IPS-18a (cell line): ENCODE measurements around the gene OVOL3.
"Not testable (repeated sequence)": the region's sequence is repeated elsewhere in the genome, so short reads cannot be mapped to it uniquely, and the experiment has no call there.

Experiments
- H3K27ac ChIP-seq: one replicate; pipeline ENCODE4 v1.5.1; 2013; ENCODE audit warnings: low read length
- H3K27me3 ChIP-seq: one replicate; pipeline ENCODE4 v1.6.1; 2013; ENCODE audit warnings: mild to moderate bottlenecking, low read length; ENCODE audit not compliant: control insufficient read depth, insufficient read depth
- H3K36me3 ChIP-seq: one replicate; pipeline ENCODE4 v1.6.1; 2013; ENCODE audit warnings: low read depth, low read length; ENCODE audit not compliant: control insufficient read depth
- H3K4me1 ChIP-seq: one replicate; pipeline ENCODE4 v1.6.1; 2013; ENCODE audit warnings: low read depth, low read length; ENCODE audit not compliant: control insufficient read depth
- H3K4me3 ChIP-seq: one replicate; pipeline ENCODE4 v1.5.1; 2013; ENCODE audit warnings: low read length
- H3K9ac ChIP-seq: one replicate; pipeline ENCODE4 v1.6.1; 2013; ENCODE audit warnings: mild to moderate bottlenecking, low read length, moderate library complexity
- H3K9me3 ChIP-seq: one replicate; pipeline ENCODE4 v1.6.1; 2013; ENCODE audit warnings: low read depth, low read length; ENCODE audit not compliant: control insufficient read depth

The OVOL3 gene

DNA sequence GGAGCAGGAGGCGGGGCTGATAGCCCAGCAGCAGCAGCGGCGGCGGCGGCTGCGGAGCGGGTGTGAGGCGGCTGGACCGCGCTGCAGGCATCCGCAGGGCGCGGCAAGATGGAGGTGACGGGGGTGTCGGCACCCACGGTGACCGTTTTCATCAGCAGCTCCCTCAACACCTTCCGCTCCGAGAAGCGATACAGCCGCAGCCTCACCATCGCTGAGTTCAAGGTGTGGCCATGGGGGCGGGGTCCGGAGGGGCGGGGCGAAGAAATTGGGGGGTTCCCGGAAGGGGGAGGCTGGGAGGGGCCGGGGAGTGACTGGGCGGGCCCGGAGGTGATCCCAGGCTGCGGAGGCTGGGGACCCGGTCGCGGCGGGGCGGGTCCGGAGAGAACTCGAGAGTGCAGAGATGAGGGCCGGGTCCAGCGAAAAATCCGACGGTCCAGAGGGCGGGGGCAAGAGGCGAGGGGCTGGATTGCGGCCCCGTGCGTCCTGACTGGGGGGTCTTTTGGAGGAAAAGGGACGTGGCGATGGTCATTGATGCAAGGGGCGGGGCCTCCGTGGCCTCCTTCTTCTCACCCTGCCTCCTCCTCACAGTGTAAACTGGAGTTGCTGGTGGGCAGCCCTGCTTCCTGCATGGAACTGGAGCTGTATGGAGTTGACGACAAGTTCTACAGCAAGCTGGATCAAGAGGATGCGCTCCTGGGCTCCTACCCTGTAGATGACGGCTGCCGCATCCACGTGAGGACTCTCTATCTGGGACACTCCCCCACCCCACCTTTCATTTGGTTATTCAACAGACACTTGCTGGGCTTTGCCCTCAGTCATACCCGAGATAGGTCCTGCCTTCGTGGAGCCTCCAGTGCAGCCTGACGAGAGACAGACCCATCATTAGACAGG lies 4.8 kb downstream of the OVOL3 start, which contains the start of gene TBCB:
TSS of gene TBCB (plus strand) at position 16 of the 891 bp plus-strand sequence. CDS start at position 109, 93 bp downstream.
- H3K9ac ChIP-seq = peak within 1 kb of the TSS; percentile 83
- H3K27ac ChIP-seq = peak within 1 kb of the TSS; percentile 86
- peaks cover 25% of the 10 kb centered on the region for H3K36me3 ChIP-seq
- H3K4me3 ChIP-seq = peak within 1 kb of the TSS; percentile 83
- no peaks in the 10 kb centered on the region for H3K9me3 ChIP-seq
- no peaks in the 10 kb centered on the region for H3K27me3 ChIP-seq
- peaks cover 6% of the 10 kb centered on the region for H3K4me1 ChIP-seq

DNA sequence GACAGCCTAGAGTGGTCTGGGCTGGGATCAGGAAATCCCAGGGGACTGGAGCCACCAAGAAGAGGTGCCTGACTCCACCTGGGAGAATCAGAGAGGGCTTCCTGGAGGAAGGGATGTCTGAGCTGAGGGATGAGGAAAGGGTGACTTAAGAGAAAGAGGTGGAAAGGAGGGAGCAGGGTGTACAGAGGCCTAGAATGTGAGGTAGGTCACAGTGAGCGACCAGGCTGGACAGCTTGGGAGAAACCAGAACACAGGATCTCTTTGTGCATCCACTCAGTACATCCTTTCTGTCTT lies 5.3 kb downstream of the OVOL3 start:
- peak overlapping the region; percentile 83 for H3K4me3 ChIP-seq
- no peaks in the 10 kb centered on the region for H3K27me3 ChIP-seq
- peaks cover 25% of the 10 kb centered on the region for H3K36me3 ChIP-seq
- H3K9ac ChIP-seq = no peak overlapping the region
- H3K27ac ChIP-seq = no peak overlapping the region
- peaks cover 3% of the 10 kb centered on the region for H3K4me1 ChIP-seq
- no peaks in the 10 kb centered on the region for H3K9me3 ChIP-seq

DNA sequence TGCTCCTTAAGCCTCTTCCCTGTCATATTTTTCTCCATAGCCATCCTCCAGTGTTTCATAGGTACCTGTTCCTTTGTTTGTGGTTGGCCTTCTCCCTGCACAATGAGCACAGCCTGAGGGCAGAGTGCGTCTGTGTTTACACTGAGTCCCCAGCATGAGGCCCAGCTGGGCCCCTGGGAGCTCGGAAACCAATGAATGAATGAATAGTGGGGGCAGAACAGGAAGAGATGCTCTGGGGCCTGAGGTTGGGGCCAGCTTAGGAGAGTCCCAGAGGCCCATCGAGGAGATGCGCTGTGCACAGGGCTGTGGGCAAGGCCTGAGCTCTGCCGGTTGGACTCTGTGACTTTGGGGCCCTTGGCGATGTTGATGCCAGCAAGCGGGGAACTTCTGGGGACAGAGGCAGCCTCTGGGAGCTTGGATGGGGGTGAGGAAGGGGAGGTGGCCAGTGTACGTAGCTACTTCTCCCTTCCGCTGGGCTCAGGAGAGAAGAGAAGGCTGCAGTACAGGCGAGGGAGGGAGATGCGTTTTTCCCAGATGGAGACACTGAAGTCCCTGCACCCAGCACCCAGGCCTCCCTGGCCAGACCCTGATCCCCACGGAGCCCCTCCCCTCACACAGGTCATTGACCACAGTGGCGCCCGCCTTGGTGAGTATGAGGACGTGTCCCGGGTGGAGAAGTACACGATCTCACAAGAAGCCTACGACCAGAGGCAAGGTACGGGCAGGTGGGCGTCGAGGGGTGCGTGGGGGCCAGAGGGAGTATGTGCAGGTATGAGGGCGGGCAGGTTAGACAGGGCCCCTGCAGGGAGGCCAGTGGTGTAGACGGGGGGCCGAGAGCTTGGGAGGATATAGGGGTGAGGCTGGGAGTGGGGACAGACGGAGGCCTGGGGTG lies 9.4 kb downstream of the OVOL3 start:
- Histone ChIP-seq H3K9me3 (no peaks in the 10 kb centered on the region), H3K36me3 (peaks cover 29% of the 10 kb centered on the region), H3K4me3 (no peak overlapping the region), H3K27me3 (no peaks in the 10 kb centered on the region), H3K4me1 (no peaks in the 10 kb centered on the region), H3K27ac (no peak overlapping the region), H3K9ac (no peak overlapping the region)

DNA sequence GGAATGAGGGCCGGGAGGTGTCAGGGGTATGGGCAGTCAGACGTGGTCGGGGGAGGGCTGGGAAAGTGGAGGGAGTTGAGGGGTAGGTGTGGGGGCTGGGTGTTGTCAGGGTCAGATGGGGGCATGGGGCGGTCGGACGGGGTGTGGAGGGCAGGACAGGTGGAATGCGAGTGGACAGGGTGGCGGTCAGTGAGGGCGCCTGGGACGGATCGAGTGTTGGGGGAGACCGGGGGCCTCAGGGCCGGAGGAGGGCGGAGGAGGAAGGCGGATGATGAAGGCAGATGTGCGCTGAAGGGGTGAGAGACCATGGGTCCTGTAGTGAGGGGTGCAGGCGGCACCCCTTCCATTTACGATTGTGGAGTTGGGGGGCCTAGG lies 10.0 kb downstream of the OVOL3 start:
- no peak overlapping the region for H3K4me3 ChIP-seq
- H3K27me3 ChIP-seq = no peaks in the 10 kb centered on the region
- H3K9me3 ChIP-seq = no peaks in the 10 kb centered on the region
- no peak overlapping the region for H3K27ac ChIP-seq
- peaks cover 35% of the 10 kb centered on the region for H3K36me3 ChIP-seq
- H3K9ac ChIP-seq = no peak overlapping the region
- H3K4me1 ChIP-seq = no peaks in the 10 kb centered on the region

DNA sequence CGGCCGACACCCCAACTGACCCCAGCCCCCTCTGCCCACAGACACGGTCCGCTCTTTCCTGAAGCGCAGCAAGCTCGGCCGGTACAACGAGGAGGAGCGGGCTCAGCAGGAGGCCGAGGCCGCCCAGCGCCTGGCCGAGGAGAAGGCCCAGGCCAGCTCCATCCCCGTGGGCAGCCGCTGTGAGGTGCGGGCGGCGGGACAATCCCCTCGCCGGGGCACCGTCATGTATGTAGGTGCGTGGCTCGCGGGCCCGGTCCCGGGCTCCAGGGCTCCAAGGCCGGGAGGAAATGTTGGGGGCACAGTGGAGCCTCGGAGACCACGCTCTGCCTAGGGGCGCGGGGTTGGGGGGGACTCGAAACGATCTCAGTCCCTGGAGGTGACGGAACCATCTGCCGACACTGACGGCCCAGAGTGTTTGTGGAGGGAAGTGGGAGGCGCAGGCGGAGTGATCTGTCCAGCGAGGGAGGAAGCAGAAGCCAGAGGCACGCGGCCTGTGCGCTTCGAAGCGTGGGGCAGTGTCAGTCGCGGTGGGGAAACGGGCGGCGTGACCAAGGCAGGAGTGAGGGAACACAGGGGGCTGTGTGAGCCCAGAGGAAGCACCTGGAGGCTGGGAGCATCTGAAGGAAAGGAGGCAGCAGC lies 10.7 kb downstream of the OVOL3 start:
- Histone ChIP-seq H3K27ac (no peak overlapping the region), H3K36me3 (peaks cover 35% of the 10 kb centered on the region), H3K4me3 (no peak overlapping the region), H3K9ac (no peak overlapping the region), H3K4me1 (no peaks in the 10 kb centered on the region), H3K27me3 (no peaks in the 10 kb centered on the region), H3K9me3 (no peaks in the 10 kb centered on the region)

DNA sequence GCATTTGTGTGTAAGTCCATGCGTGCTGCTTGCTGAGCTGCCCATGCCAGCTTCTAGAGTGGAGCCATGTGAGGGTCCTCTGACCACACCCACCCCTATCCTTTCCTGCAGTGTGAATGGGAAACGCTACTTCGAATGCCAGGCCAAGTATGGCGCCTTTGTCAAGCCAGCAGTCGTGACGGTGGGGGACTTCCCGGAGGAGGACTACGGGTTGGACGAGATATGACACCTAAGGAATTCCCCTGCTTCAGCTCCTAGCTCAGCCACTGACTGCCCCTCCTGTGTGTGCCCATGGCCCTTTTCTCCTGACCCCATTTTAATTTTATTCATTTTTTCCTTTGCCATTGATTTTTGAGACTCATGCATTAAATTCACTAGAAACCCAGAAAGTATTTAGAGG lies 14.6 kb downstream of the OVOL3 start:
- Histone ChIP-seq H3K9ac (no peak overlapping the region), H3K9me3 (no peaks in the 10 kb centered on the region), H3K27ac (no peak overlapping the region), H3K36me3 (peaks cover 18% of the 10 kb centered on the region), H3K4me3 (no peak overlapping the region), H3K4me1 (no peaks in the 10 kb centered on the region), H3K27me3 (no peaks in the 10 kb centered on the region)

DNA sequence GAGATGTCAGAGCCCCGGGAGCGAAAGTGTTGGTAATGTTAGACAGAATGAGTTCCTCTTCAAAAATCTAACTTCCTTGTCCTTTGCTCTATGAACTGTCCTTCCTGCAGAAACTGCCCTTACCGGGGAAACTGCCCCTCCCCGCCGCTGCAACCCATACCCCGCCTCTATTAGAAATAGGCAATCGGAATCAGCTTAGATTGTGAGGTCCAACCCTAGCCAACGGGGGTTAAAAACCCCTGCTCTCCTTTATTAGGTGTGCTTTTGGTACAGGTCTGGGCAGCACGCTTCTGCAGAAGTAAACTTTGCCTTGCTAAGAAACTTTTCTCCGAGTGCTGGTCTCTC lies 17.4 kb downstream of the OVOL3 start:
- Histone ChIP-seq H3K36me3 (peaks cover 18% of the 10 kb centered on the region), H3K27ac (peak overlapping the region; percentile 67), H3K9ac (peak overlapping the region; percentile 82), H3K9me3 (no peaks in the 10 kb centered on the region), H3K4me3 (peak overlapping the region; percentile 78), H3K27me3 (no peaks in the 10 kb centered on the region), H3K4me1 (no peaks in the 10 kb centered on the region)

DNA sequence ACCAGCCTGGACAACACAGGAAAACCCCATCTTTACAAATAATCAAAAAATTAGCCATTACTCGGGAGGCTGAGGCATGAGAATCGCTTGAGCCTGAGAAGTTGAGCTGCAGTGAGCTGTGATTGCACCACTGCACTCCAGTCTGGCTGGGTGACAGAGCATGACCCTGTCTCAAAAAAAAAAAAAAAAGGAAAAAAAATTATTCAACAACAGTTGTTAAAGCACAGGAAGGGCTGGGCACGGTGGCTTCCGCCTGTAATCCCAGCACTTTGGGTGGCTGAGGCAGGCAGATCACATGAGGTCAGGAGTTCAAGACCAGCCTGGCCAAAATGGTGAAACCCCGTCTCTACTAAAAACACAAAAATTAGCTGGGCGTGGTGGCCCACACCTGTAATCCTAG lies 20.3 kb downstream of the OVOL3 start:
- not testable (repeated sequence) for H3K9me3 ChIP-seq, H3K4me3 ChIP-seq, H3K27ac ChIP-seq, H3K27me3 ChIP-seq, H3K9ac ChIP-seq, H3K36me3 ChIP-seq, H3K4me1 ChIP-seq

DNA sequence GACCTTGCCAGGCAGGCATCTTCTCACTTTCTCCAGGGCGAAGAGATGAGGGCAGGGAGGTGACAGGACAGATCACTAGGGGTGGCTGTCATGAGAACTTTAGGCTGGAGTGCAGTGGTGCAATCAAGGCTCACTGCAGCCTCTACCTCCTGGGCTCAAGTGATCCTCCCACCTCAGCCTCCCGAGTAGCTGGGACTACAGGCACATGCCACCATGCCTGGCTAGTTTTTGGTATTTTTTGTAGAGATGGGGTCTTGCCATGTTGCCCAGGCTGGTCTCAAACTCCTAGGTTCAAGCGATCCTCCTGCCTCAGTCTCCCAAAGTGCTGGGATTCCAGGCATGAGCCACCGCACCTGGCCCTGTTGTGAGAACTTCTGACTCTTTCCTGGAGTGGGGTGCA lies 23.9 kb downstream of the OVOL3 start:
- not testable (repeated sequence) for H3K9me3 ChIP-seq, H3K36me3 ChIP-seq, H3K9ac ChIP-seq, H3K4me1 ChIP-seq, H3K27ac ChIP-seq, H3K4me3 ChIP-seq, H3K27me3 ChIP-seq

DNA sequence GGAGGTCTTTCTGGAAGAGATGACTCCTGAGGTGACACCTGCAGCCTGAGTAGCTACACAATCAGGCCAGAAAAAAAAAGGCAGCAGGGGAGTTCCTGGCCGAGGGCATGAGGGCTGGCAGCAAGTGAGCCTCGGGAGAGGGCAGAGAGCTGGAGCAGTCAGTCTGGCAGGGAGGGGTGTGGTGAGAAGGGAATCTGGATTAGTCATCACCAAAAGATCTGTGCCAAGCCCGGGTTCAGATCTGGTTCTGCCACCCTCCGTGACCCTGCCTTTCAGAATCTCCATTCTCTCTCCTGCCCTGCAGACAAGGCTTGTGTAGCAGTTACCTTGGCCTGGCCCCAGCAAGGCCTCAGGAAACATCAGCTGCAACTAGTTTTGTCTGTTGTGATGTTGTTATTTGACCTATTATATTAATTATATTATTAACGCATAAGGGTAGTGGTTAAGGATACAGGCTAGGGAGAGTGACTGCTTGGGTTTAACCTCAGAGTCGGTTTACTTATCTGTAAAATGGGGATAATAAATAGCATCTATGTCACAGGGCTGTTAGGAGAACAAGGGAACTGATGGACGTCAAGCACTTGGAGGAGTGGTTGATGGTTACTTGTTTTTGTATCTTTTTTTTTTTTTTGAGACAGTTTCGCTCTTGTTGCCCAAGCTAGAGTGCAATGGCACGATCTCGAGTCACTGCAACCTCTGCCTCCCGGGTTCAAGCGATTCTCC lies 26.2 kb downstream of the OVOL3 start:
- Histone ChIP-seq H3K9me3 (no peaks in the 10 kb centered on the region), H3K36me3 (peaks cover under 1% of the 10 kb centered on the region), H3K27me3 (no peaks in the 10 kb centered on the region), H3K4me1 (peaks cover 3% of the 10 kb centered on the region), H3K27ac (no peak overlapping the region), H3K9ac (no peak overlapping the region), H3K4me3 (no peak overlapping the region)

DNA sequence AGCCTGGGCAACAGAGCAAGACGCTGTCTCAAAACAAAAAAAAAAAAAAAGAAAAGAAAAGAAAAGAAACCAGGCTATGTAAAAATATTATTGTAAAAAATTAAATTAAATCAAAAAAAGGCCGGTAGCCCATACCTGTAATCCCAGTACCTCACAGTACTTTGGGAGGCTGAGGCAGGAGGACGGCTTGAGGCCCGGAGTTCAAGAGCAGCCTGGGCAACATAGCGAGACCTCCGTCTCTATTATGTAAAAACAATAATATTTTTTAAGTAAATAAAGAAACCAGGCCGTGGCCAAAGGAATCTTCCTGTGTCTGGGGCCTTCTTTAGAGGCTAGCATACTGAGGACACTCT lies 28.2 kb downstream of the OVOL3 start:
- H3K4me3 ChIP-seq = peak overlapping the region; percentile 100
- H3K36me3 ChIP-seq = peaks cover 10% of the 10 kb centered on the region
- peak overlapping the region; percentile 90 for H3K9ac ChIP-seq
- no peaks in the 10 kb centered on the region for H3K27me3 ChIP-seq
- no peaks in the 10 kb centered on the region for H3K9me3 ChIP-seq
- no peak overlapping the region for H3K27ac ChIP-seq
- H3K4me1 ChIP-seq = peaks cover 3% of the 10 kb centered on the region
